IMR-90 (cell line): ENCODE data around the gene QSOX2. TPM values are rescaled to one million over a fixed set of nuclear protein-coding genes. Genes with fewer than 3 reads are reported as not detected.

Experiments
- ATAC-seq: fragments of 200-7000 bp; cut with Tn5 transposase; 2 replicates; pipeline ENCODE4 v1.9.1; 2020; ENCODE audit warnings: low read depth, mild to moderate bottlenecking, moderate library complexity
- BruUV-seq: library from RNA; stranded (reverse); fragments of 400-500 nt; replicated peaks from 2 replicates; lab custom pipeline; 2021; lab: Mats Ljungman, UMichigan
- CTCF ChIA-PET: fragments of 300-600 bp; formaldehyde crosslinking; extraction: SDS; loops from one replicate; lab custom pipeline; 2021; ENCODE audit warnings: antibody characterized with exemption; lab: Yijun Ruan, JAX
- POLR2A ChIA-PET: fragments of 300-600 bp; sonication (Branson Sonifier 250); formaldehyde crosslinking; loops from one replicate; lab custom pipeline; 2022; ENCODE audit warnings: antibody characterized with exemption; ENCODE audit not compliant: unreplicated experiment; lab: Charles Lee
- DNase-seq: peaks from one replicate; pipeline ENCODE4 v3.0.0; 2013
- H2AFZ ChIP-seq: replicated peaks from 2 replicates; pipeline ENCODE3; 2013; ENCODE audit warnings: low read length, mild to moderate bottlenecking; ENCODE audit not compliant: poor library complexity
- H2AK5ac ChIP-seq: 2 replicates; pipeline ENCODE4 v1.6.1; 2013; ENCODE audit warnings: low read depth, low read length, inconsistent platforms
- H2AK9ac ChIP-seq: replicated peaks from 2 replicates; pipeline ENCODE3; 2013; ENCODE audit warnings: mild to moderate bottlenecking, low read depth, low read length, moderate library complexity; ENCODE audit not compliant: poor library complexity
- H2BK120ac ChIP-seq: 2 replicates; pipeline ENCODE4 v1.6.1; 2013; ENCODE audit warnings: low read depth, low read length, inconsistent platforms
- H2BK15ac ChIP-seq: 3 replicates; pipeline ENCODE4 v1.6.1; 2013; ENCODE audit warnings: low read depth, low read length, inconsistent platforms
- H2BK20ac ChIP-seq: 2 replicates; pipeline ENCODE4 v1.6.1; 2013; ENCODE audit warnings: low read depth, mild to moderate bottlenecking, inconsistent platforms, low read length, moderate library complexity
- H2BK5ac ChIP-seq: 2 replicates; pipeline ENCODE4 v1.6.1; 2013; ENCODE audit warnings: mild to moderate bottlenecking, low read depth, low read length, inconsistent platforms; ENCODE audit not compliant: poor library complexity, severe bottlenecking
- H3K14ac ChIP-seq: replicated peaks from 2 replicates; pipeline ENCODE4 v1.6.1; 2013; ENCODE audit warnings: low read depth, low read length, inconsistent platforms
- H3K18ac ChIP-seq: 2 replicates; pipeline ENCODE4 v1.6.1; 2013; ENCODE audit warnings: low read depth, low read length, control low read depth
- H3K23ac ChIP-seq: 2 replicates; pipeline ENCODE4 v1.6.1; 2013; ENCODE audit warnings: low read depth, low read length, inconsistent platforms
- H3K27ac ChIP-seq: 2 replicates; pipeline ENCODE4 v1.5.1; 2013; ENCODE audit warnings: mild to moderate bottlenecking, control low read depth, low read length; ENCODE audit not compliant: insufficient read depth
- H3K27me3 ChIP-seq: 2 replicates; pipeline ENCODE4 v1.6.1; 2013; ENCODE audit warnings: low read length; ENCODE audit not compliant: control insufficient read depth, insufficient read depth
- H3K36me3 ChIP-seq: 2 replicates; pipeline ENCODE4 v1.6.1; 2013; ENCODE audit warnings: low read length, mixed read lengths; ENCODE audit not compliant: control insufficient read depth, insufficient read depth
- H3K4ac ChIP-seq: 2 replicates; pipeline ENCODE4 v1.6.1; 2013; ENCODE audit warnings: low read depth, low read length, inconsistent platforms
- H3K4me1 ChIP-seq: 2 replicates; pipeline ENCODE4 v1.6.1; 2013; ENCODE audit warnings: low read length, mixed read lengths; ENCODE audit not compliant: control insufficient read depth, insufficient read depth
- H3K4me2 ChIP-seq: 2 replicates; pipeline ENCODE4 v1.6.1; 2013; ENCODE audit warnings: low read depth, mild to moderate bottlenecking, control low read depth, low read length, moderate library complexity
- H3K4me3 ChIP-seq: 2 replicates; pipeline ENCODE4 v1.5.1; 2013; ENCODE audit warnings: low read depth, mild to moderate bottlenecking, control low read depth, low read length, moderate library complexity; ENCODE audit not compliant: insufficient read depth
- H3K56ac ChIP-seq: 2 replicates; pipeline ENCODE4 v1.6.1; 2013; ENCODE audit warnings: low read length, inconsistent platforms; ENCODE audit not compliant: insufficient read depth; ENCODE audit errors: extremely low read depth
- H3K79me1 ChIP-seq, 2 experiments: 2 replicates each; pipeline ENCODE4 v1.6.1; 2013; ENCODE audit warnings: low read length in 2 of 2, inconsistent platforms in 1 of 2, low read depth in 1 of 2
- H3K9ac ChIP-seq: 2 replicates; pipeline ENCODE4 v1.6.1; 2013; ENCODE audit warnings: low read depth, low read length, control low read depth
- H3K9me1 ChIP-seq: 2 replicates; pipeline ENCODE4 v1.6.1; 2013; ENCODE audit warnings: low read length, inconsistent platforms; ENCODE audit not compliant: insufficient read depth
- H3K9me3 ChIP-seq: 2 replicates; pipeline ENCODE4 v1.6.1; 2013; ENCODE audit warnings: low read length; ENCODE audit not compliant: control insufficient read depth, insufficient read depth
- H4K20me1 ChIP-seq: 2 replicates; pipeline ENCODE4 v1.6.1; 2013; ENCODE audit warnings: low read length, inconsistent platforms; ENCODE audit not compliant: insufficient read depth
- H4K5ac ChIP-seq: 2 replicates; pipeline ENCODE4 v1.6.1; 2013; ENCODE audit warnings: mild to moderate bottlenecking, low read depth, low read length, control low read depth
- H4K8ac ChIP-seq, 2 experiments: 2 replicates each; pipeline ENCODE4 v1.6.1; 2013; ENCODE audit warnings: low read depth in 2 of 2, low read length in 2 of 2, control low read depth in 1 of 2, inconsistent platforms in 1 of 2
- H4K91ac ChIP-seq: 2 replicates; pipeline ENCODE4 v1.6.1; 2013; ENCODE audit warnings: low read depth, low read length, inconsistent platforms; ENCODE audit not compliant: insufficient read depth
- BHLHE40 ChIP-seq: fragments of 150-350 bp; IDR thresholded peaks from 2 replicates; pipeline ENCODE4 v1.6.1; 2016; ENCODE audit warnings: mild to moderate bottlenecking, low read depth, low read length
- CEBPB ChIP-seq: IDR thresholded peaks from 2 replicates; pipeline ENCODE4 v1.6.1; 2012; ENCODE audit warnings: low read depth, low read length, improper control_type of control experiment
- CHD1 ChIP-seq: IDR thresholded peaks from 2 replicates; pipeline ENCODE4 v1.6.1; 2012; ENCODE audit warnings: low read depth, low read length, improper control_type of control experiment
- FOS ChIP-seq: fragments of 150-350 bp; IDR thresholded peaks from 2 replicates; pipeline ENCODE4 v1.6.1; 2016; ENCODE audit warnings: low read depth, low read length
- MAFK ChIP-seq: IDR thresholded peaks from 2 replicates; pipeline ENCODE4 v1.6.1; 2012; ENCODE audit warnings: low read depth, low read length, improper control_type of control experiment
- MAZ ChIP-seq: IDR thresholded peaks from 2 replicates; pipeline ENCODE4 v1.6.1; 2012; ENCODE audit warnings: low read depth, mild to moderate bottlenecking, low read length, improper control_type of control experiment, moderate library complexity, borderline replicate concordance
- MXI1 ChIP-seq: IDR thresholded peaks from 2 replicates; pipeline ENCODE4 v1.6.1; 2012; ENCODE audit warnings: low read depth, mild to moderate bottlenecking, low read length, moderate library complexity, borderline replicate concordance
- NFE2L2 ChIP-seq: fragments of 150-350 bp; IDR thresholded peaks from 2 replicates; pipeline ENCODE4 v1.6.1; 2016; ENCODE audit warnings: low read depth, mild to moderate bottlenecking, low read length
- POLR2A ChIP-seq: IDR thresholded peaks from 2 replicates; pipeline ENCODE4 v1.6.1; 2012; ENCODE audit warnings: mild to moderate bottlenecking, low read depth, low read length
- RAD21 ChIP-seq: IDR thresholded peaks from 2 replicates; pipeline ENCODE4 v1.6.1; 2012; ENCODE audit warnings: low read length, improper control_type of control experiment
- RCOR1 ChIP-seq: IDR thresholded peaks from 2 replicates; pipeline ENCODE4 v1.6.1; 2012; ENCODE audit warnings: mild to moderate bottlenecking, low read length, improper control_type of control experiment; ENCODE audit not compliant: insufficient replicate concordance
- RFX5 ChIP-seq: IDR thresholded peaks from 2 replicates; pipeline ENCODE4 v1.8.0; 2012; ENCODE audit warnings: low read depth, mild to moderate bottlenecking, low read length, moderate library complexity
- SMC3 ChIP-seq: fragments of 150-350 bp; IDR thresholded peaks from 2 replicates; pipeline ENCODE4 v1.6.1; 2016; ENCODE audit warnings: low read depth, mild to moderate bottlenecking, antibody characterized with exemption, low read length, moderate library complexity
- WGBS, 2 experiments: methylation state at CpG; one replicate each; pipeline versions ENCODE4 v1.1.5 to v1.1.7; 2013; ENCODE audit warnings: missing lambda C conversion rate in 2 of 2; ENCODE audit not compliant: insufficient read length in 1 of 2; ENCODE audit errors: extremely low coverage in 2 of 2; 5-methylcytosine and 5-hydroxymethylcytosine counted together
- dilution Hi-C: fragments of 300-500 bp; cut with HindIII; formaldehyde crosslinking; loops from one replicate; pipeline ENCODE4 v1.14.3; 2018; ENCODE audit warnings: low sequenced_read_pairs; ENCODE audit not compliant: unreplicated experiment
- in situ Hi-C: fragments of 300-500 bp; cut with MboI; formaldehyde crosslinking; loops from 3 replicates; pipeline ENCODE4 v1.14.3; 2019; ENCODE audit warnings: low sequenced_read_pairs, inconsistent platforms, mixed read lengths
- intact Hi-C: fragments of 100-400 bp; cut with micrococcal nuclease; formaldehyde crosslinking; loops from 2 replicates; pipeline ENCODE4 v1.10.0; 2022
- polyA plus RNA-seq, 3 experiments: library from polyadenylated mRNA; depleted of rRNA; stranded (reverse); fragments of >200 nt; gene quantifications; 2 replicates each; pipeline ENCODE4 v1.2.3, GENCODE V29; 2012; ENCODE audit warnings: low replicate concordance in 1 of 3
- total RNA-seq: library from RNA; depleted of rRNA; stranded (reverse); fragments of >200 nt; gene quantifications from 2 replicates; pipeline ENCODE4 v1.2.3, GENCODE V29; 2012
- TF ChIP-seq, protein P1 (sequence below): fragments of 150-350 bp; IDR thresholded peaks from 2 replicates; pipeline ENCODE4 v1.6.1; 2016; ENCODE audit warnings: low read depth, mild to moderate bottlenecking, low read length, moderate library complexity, borderline replicate concordance
- TF ChIP-seq, protein P2 (sequence below): conservative IDR thresholded peaks from 2 replicates; pipeline ENCODE4 v1.5.1; 2012; ENCODE audit warnings: mild to moderate bottlenecking, low read depth, low read length, improper control_type of control experiment
- TF ChIP-seq, protein P3 (sequence below): fragments of 150-350 bp; IDR thresholded peaks from 2 replicates; pipeline ENCODE4 v1.6.1; 2017; ENCODE audit warnings: mild to moderate bottlenecking, antibody characterized with exemption, low read length, low read depth

Gene QSOX2
- total and polyA plus RNA-seq, 2 of the 4 experiments (the other 2 are of a cell fraction): 5.9 to 12.9 TPM

DNA sequence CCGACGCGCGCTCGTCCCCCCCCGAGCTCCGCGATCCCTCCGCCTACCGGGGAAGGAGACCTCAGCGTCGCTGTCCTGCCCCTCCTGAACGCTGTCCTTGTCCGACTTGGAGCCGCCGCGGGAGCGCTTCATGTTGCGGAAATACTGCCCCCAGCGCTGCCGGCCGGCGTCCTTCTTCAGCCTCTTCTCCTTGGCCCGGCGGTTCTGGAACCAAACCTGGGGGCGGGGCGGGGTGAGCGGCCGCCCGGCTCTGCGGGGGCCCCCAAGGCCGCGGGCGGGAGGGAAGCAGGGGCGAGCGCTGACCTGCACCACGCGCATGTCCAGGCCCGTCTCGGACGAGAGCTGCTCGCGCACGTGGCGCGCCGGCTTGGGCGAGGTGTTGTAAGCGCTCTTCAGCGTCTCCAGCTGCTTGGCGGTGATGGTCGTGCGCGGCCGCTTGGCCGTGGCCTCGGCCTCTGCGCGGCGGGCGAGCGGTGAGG, 47.0 kb downstream of the QSOX2 start:
- POLR2A ChIA-PET: no interaction called here
- 2% methylated on average over 26 of the region's 62 CpGs; no CpG with 5 or more reads in 1 of the 2 experiments for WGBS, 2 experiments

More for the DNA sequence above, 47.0 kb downstream of the QSOX2 start:
- no peak overlapping the region for H3K4ac ChIP-seq
- H3K18ac ChIP-seq: no peak overlapping the region
- H3K36me3 ChIP-seq: no peaks in the 10 kb centered on the region
- no peak overlapping the region for H4K91ac ChIP-seq
- no peak overlapping the region for H3K9ac ChIP-seq
- peaks cover 12% of the 10 kb centered on the region; the same call in 1 of the 2 replicates for H4K20me1 ChIP-seq
- BruUV-seq: no TSS peak
- dilution Hi-C loops (no loop called here), intact Hi-C loops (no loop called here), in situ Hi-C loops (no loop called here)
- H4K5ac ChIP-seq: no peak overlapping the region
- no peak overlapping the region for H3K4me2 ChIP-seq
- no peak overlapping the region for H2BK15ac ChIP-seq
- no peak overlapping the region for H4K8ac ChIP-seq
- H2BK20ac ChIP-seq: no peak overlapping the region
- CTCF ChIA-PET: no interaction called here
- H2AK9ac ChIP-seq: no peak overlapping the region
- TF ChIP-seq RAD21: no peak
- TF ChIP-seq, protein P1, sequence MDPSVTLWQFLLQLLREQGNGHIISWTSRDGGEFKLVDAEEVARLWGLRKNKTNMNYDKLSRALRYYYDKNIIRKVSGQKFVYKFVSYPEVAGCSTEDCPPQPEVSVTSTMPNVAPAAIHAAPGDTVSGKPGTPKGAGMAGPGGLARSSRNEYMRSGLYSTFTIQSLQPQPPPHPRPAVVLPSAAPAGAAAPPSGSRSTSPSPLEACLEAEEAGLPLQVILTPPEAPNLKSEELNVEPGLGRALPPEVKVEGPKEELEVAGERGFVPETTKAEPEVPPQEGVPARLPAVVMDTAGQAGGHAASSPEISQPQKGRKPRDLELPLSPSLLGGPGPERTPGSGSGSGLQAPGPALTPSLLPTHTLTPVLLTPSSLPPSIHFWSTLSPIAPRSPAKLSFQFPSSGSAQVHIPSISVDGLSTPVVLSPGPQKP: no peak
- TF ChIP-seq, protein P2, sequence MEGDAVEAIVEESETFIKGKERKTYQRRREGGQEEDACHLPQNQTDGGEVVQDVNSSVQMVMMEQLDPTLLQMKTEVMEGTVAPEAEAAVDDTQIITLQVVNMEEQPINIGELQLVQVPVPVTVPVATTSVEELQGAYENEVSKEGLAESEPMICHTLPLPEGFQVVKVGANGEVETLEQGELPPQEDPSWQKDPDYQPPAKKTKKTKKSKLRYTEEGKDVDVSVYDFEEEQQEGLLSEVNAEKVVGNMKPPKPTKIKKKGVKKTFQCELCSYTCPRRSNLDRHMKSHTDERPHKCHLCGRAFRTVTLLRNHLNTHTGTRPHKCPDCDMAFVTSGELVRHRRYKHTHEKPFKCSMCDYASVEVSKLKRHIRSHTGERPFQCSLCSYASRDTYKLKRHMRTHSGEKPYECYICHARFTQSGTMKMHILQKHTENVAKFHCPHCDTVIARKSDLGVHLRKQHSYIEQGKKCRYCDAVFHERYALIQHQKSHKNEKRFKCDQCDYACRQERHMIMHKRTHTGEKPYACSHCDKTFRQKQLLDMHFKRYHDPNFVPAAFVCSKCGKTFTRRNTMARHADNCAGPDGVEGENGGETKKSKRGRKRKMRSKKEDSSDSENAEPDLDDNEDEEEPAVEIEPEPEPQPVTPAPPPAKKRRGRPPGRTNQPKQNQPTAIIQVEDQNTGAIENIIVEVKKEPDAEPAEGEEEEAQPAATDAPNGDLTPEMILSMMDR: no peak
- TF ChIP-seq RCOR1: no peak
- TF ChIP-seq CHD1: no peak
- TF ChIP-seq, protein P3, sequence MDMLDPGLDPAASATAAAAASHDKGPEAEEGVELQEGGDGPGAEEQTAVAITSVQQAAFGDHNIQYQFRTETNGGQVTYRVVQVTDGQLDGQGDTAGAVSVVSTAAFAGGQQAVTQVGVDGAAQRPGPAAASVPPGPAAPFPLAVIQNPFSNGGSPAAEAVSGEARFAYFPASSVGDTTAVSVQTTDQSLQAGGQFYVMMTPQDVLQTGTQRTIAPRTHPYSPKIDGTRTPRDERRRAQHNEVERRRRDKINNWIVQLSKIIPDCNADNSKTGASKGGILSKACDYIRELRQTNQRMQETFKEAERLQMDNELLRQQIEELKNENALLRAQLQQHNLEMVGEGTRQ: no peak
- TF ChIP-seq POLR2A: no peak
- no peak for TF ChIP-seq FOS
- TF ChIP-seq CEBPB: no peak
- no peak for TF ChIP-seq SMC3
- TF ChIP-seq MXI1: no peak
- no peak for TF ChIP-seq RFX5
- no peak for TF ChIP-seq MAFK
- no peak for TF ChIP-seq BHLHE40
- no peak for TF ChIP-seq MAZ
- no peak for TF ChIP-seq NFE2L2
- H2BK120ac ChIP-seq: no peak overlapping the region
- no peak overlapping the region for H3K4me3 ChIP-seq
- H2BK5ac ChIP-seq: no peak overlapping the region
- peaks cover 86% of the 10 kb centered on the region for H3K27me3 ChIP-seq
- H2AFZ ChIP-seq: no peak overlapping the region
- ATAC-seq: peak; percentile 24; the same call in 1 of the 2 replicates
- H3K9me3 ChIP-seq: peaks cover 2% of the 10 kb centered on the region; the same call in 1 of the 2 replicates
- H3K9me1 ChIP-seq: no peaks in the 10 kb centered on the region
- H3K4me1 ChIP-seq: no peaks in the 10 kb centered on the region
- H2AK5ac ChIP-seq: no peak overlapping the region
- no peak overlapping the region for H3K14ac ChIP-seq
- H3K27ac ChIP-seq: no peak overlapping the region
- H3K79me1 ChIP-seq: no peaks in the 10 kb centered on the region
- H3K56ac ChIP-seq: no peak overlapping the region
- DNase-seq: no peak
- no peak overlapping the region for H3K23ac ChIP-seq
